Fibroblast of pulmonary artery (primary cell): Measurements from ENCODE around the gene DOLK.

Source experiments
- DNase-seq: peaks from one replicate; pipeline ENCODE4 v3.0.0-alpha.2; 2010; ENCODE audit warnings: low read depth
- H3K4me3 ChIP-seq: replicated peaks from 2 replicates; pipeline ENCODE4 v1.5.1; 2011; ENCODE audit warnings: low read depth, mild to moderate bottlenecking, control low read depth, low read length, moderate library complexity
- CTCF ChIP-seq: IDR thresholded peaks from 2 replicates; pipeline ENCODE4 v1.5.1; 2011; ENCODE audit warnings: mild to moderate bottlenecking, control low read depth, low read length, inconsistent platforms; ENCODE audit errors: missing control alignments

Gene DOLK

GRCh38 chr9:128943832-128944620 lies 3.4 kb downstream of the DOLK start:
- DNase-seq: no peak
- TF ChIP-seq CTCF: no peak
- no peak overlapping the region for H3K4me3 ChIP-seq

- DNase-seq: no peak
- H3K4me3 ChIP-seq: no peak overlapping the region
- no peak for TF ChIP-seq CTCF
These were observed 6.3 kb downstream of the DOLK start for GRCh38 chr9:128940946-128941755.

GRCh38 chr9:128940271-128940921 lies 7.0 kb downstream of the DOLK start:
- H3K4me3 ChIP-seq: no peak overlapping the region
- TF ChIP-seq CTCF: no peak
- no peak for DNase-seq

GRCh38 chr9:128937310-128938165 lies 9.9 kb downstream of the DOLK start:
- no peak for TF ChIP-seq CTCF
- no peak for DNase-seq
- no peak overlapping the region for H3K4me3 ChIP-seq

GRCh38 chr9:128936171-128936865 lies 11.1 kb downstream of the DOLK start:
- no peak for TF ChIP-seq CTCF
- no peak for DNase-seq
- H3K4me3 ChIP-seq: no peak overlapping the region

GRCh38 chr9:128933731-128934130 lies 13.7 kb downstream of the DOLK start:
- DNase-seq: no peak
- no peak overlapping the region for H3K4me3 ChIP-seq
- no peak for TF ChIP-seq CTCF
